HCT116 (cell line): Measurements from ENCODE around the gene PC. TPM values are rescaled to one million over a fixed set of nuclear protein-coding genes. Genes with fewer than 3 reads are reported as not detected.

Experiments
- ATAC-seq: fragments of 200-7000 bp; cut with Tn5 transposase; 2 replicates; pipeline ENCODE4 v1.9.1; 2020; ENCODE audit warnings: mild to moderate bottlenecking, moderate library complexity
- BruUV-seq: library from RNA; stranded (reverse); fragments of 400-500 nt; replicated peaks from 2 replicates; lab custom pipeline; 2021; lab: Mats Ljungman, UMichigan
- CTCF ChIA-PET: fragments of 300-600 bp; sonication (Branson Sonifier 250); formaldehyde crosslinking; loops from one replicate; lab custom pipeline; 2021; ENCODE audit warnings: antibody characterized with exemption; lab: Charles Lee
- POLR2A ChIA-PET: fragments of 300-600, 350-600 bp; sonication (Branson Sonifier 250); formaldehyde crosslinking; loops from one replicate; lab custom pipeline; 2021; ENCODE audit warnings: antibody characterized with exemption; lab: Charles Lee
- RAD21 ChIA-PET, 2 experiments: fragments of 300-600 bp; sonication (Branson Sonifier 250); formaldehyde crosslinking; loops; one replicate each; lab custom pipeline; 2023; ENCODE audit warnings: low total read pairs in 2 of 2; ENCODE audit not compliant: uncharacterized antibody in 2 of 2, unreplicated experiment in 2 of 2, low non-redundant PET in 1 of 2; lab: Charles Lee
- DNase-seq: peaks from one replicate; pipeline ENCODE4 v3.0.0-alpha.2; 2010; ENCODE audit warnings: low read depth, low spot score
- H2AFZ ChIP-seq: fragments of 200-600 bp; shearing (Covaris generic), sonication (generic); 2 replicates; pipeline ENCODE4 v1.6.1; 2017; ENCODE audit warnings: low read depth, mixed run types, mixed read lengths, antibody characterized with exemption, low read length; ENCODE audit not compliant: poor library complexity, severe bottlenecking
- H3K27ac ChIP-seq: 2 replicates; pipeline ENCODE4 v1.5.1; 2012; ENCODE audit warnings: low read depth, low read length
- H3K27me3 ChIP-seq: fragments of 200-600 bp; sonication (generic); 2 replicates; pipeline ENCODE4 v1.6.1; 2016; ENCODE audit warnings: mixed run types, low read length, mixed read lengths; ENCODE audit not compliant: insufficient read depth
- H3K36me3 ChIP-seq, 2 experiments: fragments of 200-500 bp in 1 of 2; fragments of 200-600 bp in 1 of 2; sonication (Bioruptor generic) in 1 of 2; sonication (generic) in 1 of 2; 2 replicates each; pipeline versions ENCODE4 v1.5.1 to v1.6.1; 2014 to 2016; ENCODE audit warnings: low read length in 2 of 2, inconsistent platforms in 1 of 2, mixed read lengths in 1 of 2, mixed run types in 1 of 2; ENCODE audit not compliant: insufficient read depth in 2 of 2, control insufficient read depth in 1 of 2
- H3K4me1 ChIP-seq, 2 experiments: fragments of 200-600 bp in 1 of 2; sonication (generic) in 1 of 2; 2 replicates each; pipeline versions ENCODE4 v1.5.1 to v1.6.1; 2012 to 2017; ENCODE audit warnings: low read length in 2 of 2, inconsistent platforms in 1 of 2, mild to moderate bottlenecking in 1 of 2, mixed read lengths in 1 of 2, mixed run types in 1 of 2, moderate library complexity in 1 of 2; ENCODE audit not compliant: insufficient read depth in 2 of 2, control insufficient read depth in 1 of 2
- H3K4me2 ChIP-seq: fragments of 200-600 bp; sonication (generic); 2 replicates; pipeline ENCODE4 v1.6.1; 2017; ENCODE audit warnings: mixed run types, low read length, mixed read lengths
- H3K4me3 ChIP-seq, 2 experiments: fragments of 200-600 bp in 1 of 2; sonication (generic) in 1 of 2; replicated peaks in 1 of 2; 2 replicates each; pipeline ENCODE4 v1.5.1; 2011 to 2016; ENCODE audit warnings: low read length in 2 of 2, control low read depth in 1 of 2, low read depth in 1 of 2, mild to moderate bottlenecking in 1 of 2, mixed read lengths in 1 of 2, mixed run types in 1 of 2
- H3K79me2 ChIP-seq: fragments of 200-600 bp; sonication (generic); 2 replicates; pipeline ENCODE4 v1.6.1; 2017; ENCODE audit warnings: mild to moderate bottlenecking, mixed run types, low read length, moderate library complexity, mixed read lengths; ENCODE audit not compliant: insufficient read depth
- H3K9ac ChIP-seq: fragments of 200-600 bp; sonication (generic); 2 replicates; pipeline ENCODE4 v1.6.1; 2016; ENCODE audit warnings: low read length, mixed read lengths
- H3K9me2 ChIP-seq: fragments of 200-600 bp; sonication (generic), shearing (Covaris generic); 2 replicates; pipeline ENCODE4 v1.6.1; 2017; ENCODE audit warnings: mixed run types, mild to moderate bottlenecking, moderate library complexity; ENCODE audit not compliant: insufficient read depth
- H3K9me3 ChIP-seq, 2 experiments: fragments of 200-500 bp in 1 of 2; fragments of 200-600 bp in 1 of 2; sonication (Bioruptor generic) in 1 of 2; sonication (generic) in 1 of 2; 2 replicates each; pipeline ENCODE4 v1.6.1; 2014 to 2017; ENCODE audit warnings: low read length in 2 of 2, mixed read lengths in 2 of 2, inconsistent platforms in 1 of 2, low read depth in 1 of 2, mild to moderate bottlenecking in 1 of 2, mixed run types in 1 of 2, moderate library complexity in 1 of 2; ENCODE audit not compliant: control insufficient read depth in 1 of 2, insufficient read depth in 1 of 2
- H4K20me1 ChIP-seq: fragments of 200-600 bp; sonication (generic), shearing (Covaris generic); 2 replicates; pipeline ENCODE4 v1.6.1; 2017; ENCODE audit warnings: mixed run types, mild to moderate bottlenecking, moderate library complexity; ENCODE audit not compliant: insufficient read depth
- CBX3 ChIP-seq: IDR thresholded peaks from 2 replicates; pipeline ENCODE4 v1.6.1; 2012; ENCODE audit warnings: low read depth
- CEBPB ChIP-seq: IDR thresholded peaks from 2 replicates; pipeline ENCODE4 v1.6.1; 2012; ENCODE audit warnings: low read depth
- ELF1 ChIP-seq: IDR thresholded peaks from 2 replicates; pipeline ENCODE4 v1.6.1; 2012; ENCODE audit warnings: low read depth, borderline replicate concordance
- FOSL1 ChIP-seq: IDR thresholded peaks from 2 replicates; pipeline ENCODE4 v1.6.1; 2012; ENCODE audit warnings: low read depth
- JUND ChIP-seq: IDR thresholded peaks from 2 replicates; pipeline ENCODE4 v1.6.1; 2012
- SIN3A ChIP-seq: IDR thresholded peaks from 2 replicates; pipeline ENCODE4 v1.6.1; 2012; ENCODE audit warnings: low read depth
- TCF7L2 ChIP-seq: IDR thresholded peaks from 2 replicates; pipeline ENCODE4 v1.7.0; 2011; ENCODE audit warnings: borderline replicate concordance, inconsistent platforms; ENCODE audit not compliant: insufficient read depth, insufficient read length; ENCODE audit errors: extremely low read depth
- ZFX ChIP-seq: fragments of 450-650 bp; IDR thresholded peaks from 2 replicates; pipeline ENCODE4 v1.6.1; 2017
- ZNF274 ChIP-seq: fragments of 200-500 bp; sonication (Bioruptor generic); IDR thresholded peaks from 2 replicates; pipeline ENCODE4 v1.6.1; 2014; ENCODE audit warnings: mild to moderate bottlenecking, low read depth, low read length, inconsistent platforms
- intact Hi-C: fragments of 100-400 bp; cut with micrococcal nuclease; formaldehyde crosslinking; loops from 2 replicates; pipeline ENCODE4 v1.10.0; 2022
- total RNA-seq: library from RNA; stranded (reverse); gene quantifications from one replicate; pipeline ENCODE4 v1.2.1, GENCODE V29; 2021; ENCODE audit not compliant: unreplicated experiment
- TF ChIP-seq, protein P1 (sequence below): IDR thresholded peaks from 2 replicates; pipeline ENCODE4 v1.6.1; 2012; ENCODE audit warnings: low read depth
- TF ChIP-seq, protein P2 (sequence below), 3 experiments: fragments of 200-600 bp in 1 of 3; sonication (generic) in 1 of 3; IDR thresholded peaks in 2 of 3; conservative IDR thresholded peaks in 1 of 3; 2 replicates each; pipeline ENCODE4 v1.5.1; 2012 to 2017; ENCODE audit warnings: low read depth in 2 of 3, low read length in 2 of 3, antibody characterized with exemption in 1 of 3, borderline replicate concordance in 1 of 3, control low read depth in 1 of 3, mild to moderate bottlenecking in 1 of 3, mixed read lengths in 1 of 3, mixed run types in 1 of 3, moderate library complexity in 1 of 3; ENCODE audit not compliant: insufficient read depth in 1 of 3

Gene PC
- total RNA-seq, 1 experiment from 2014 or later, result 24.1 TPM

DNA sequence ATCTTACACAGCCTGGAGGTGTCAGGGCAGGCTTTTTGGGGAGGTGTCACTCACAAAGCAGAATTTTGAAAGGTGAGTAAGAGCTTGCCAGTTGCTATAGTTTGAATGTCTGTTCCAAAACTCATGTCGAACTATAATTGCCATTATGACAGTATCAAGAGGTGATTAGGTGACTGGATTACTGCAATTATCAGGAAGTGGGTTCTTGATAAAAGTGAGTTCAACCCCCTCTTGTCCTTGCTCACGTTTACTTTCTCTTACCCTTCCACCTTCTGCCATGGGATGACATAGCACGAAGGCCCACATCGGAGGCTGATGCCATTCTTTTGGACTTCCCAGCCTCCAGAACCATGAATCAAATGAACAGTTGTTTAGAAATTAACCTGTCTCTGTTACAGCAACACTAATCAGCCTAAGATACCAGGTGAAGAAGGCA, 12.2 kb upstream of the PC start:
- ATAC-seq, result peak; percentile 15
- TF ChIP-seq SIN3A (no peak), CBX3 (peak; percentile 98; the same call in 1 of the 2 replicates)
- Histone ChIP-seq H3K9ac (peak overlapping the region; percentile 33), H3K4me2 (peak overlapping the region; percentile 58), H3K36me3 (no peaks in the 10 kb centered on the region), H3K27me3 (no peaks in the 10 kb centered on the region), H3K4me1 (peaks cover 10 to 48% of the 10 kb centered on the region in 2 experiments), H3K9me3 (no peaks in the 10 kb centered on the region), H3K27ac (peak overlapping the region; percentile 55), H3K4me3 (peak overlapping the region in 1 of 2 experiments; percentile 5; a peak in 2 of 4 replicates), H3K9me2 (no peaks in the 10 kb centered on the region), H3K79me2 (no peaks in the 10 kb centered on the region), H2AFZ (peak overlapping the region; percentile 81), H4K20me1 (no peaks in the 10 kb centered on the region)
- POLR2A ChIA-PET, result interaction anchor here (1.3 kb wide), 1 partner anchor 11 kb away, joined by 8 read pairs; no protein-coding TSS in a partner anchor
- no peak for DNase-seq
- BruUV-seq, result no TSS peak
- intact Hi-C loops, result loop anchor here (5.0 kb wide), 1 partner anchor 78 kb away; no protein-coding TSS in a partner anchor
- RAD21 ChIA-PET, result no interaction called here
- CTCF ChIA-PET, result interaction anchor here (1.4 kb wide), 1 partner anchor 52 kb away, joined by 3 read pairs; no protein-coding TSS in a partner anchor

DNA sequence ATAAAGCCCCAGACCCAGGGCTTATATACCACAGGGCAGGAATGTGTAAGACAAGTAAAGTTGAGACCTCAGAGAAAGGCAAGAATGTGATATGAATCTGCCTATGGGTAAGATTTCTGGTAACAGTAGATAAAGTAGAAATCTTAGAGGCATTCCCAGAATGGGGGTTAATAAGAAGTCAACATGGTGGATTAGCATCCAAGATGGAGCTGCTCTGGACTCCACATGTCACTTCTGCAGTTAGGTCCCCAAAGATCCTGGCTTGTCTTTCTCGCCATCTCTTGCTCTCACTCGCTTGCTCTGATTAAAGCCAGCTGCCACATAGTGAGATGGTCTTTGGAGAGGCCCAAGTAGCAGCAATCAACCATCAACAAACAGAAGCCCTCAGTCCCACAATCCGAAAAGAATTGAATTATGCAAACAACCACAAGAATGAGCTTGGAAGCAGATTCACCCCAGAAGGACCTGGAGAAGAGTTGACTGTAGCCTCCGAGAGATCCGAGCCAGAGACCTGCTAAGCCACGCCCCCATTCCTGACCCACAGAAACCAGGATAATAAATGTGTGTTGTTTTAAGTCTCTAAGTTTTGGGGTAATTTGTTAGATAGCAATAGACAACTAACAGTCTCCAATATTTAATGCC, 11.5 kb upstream of the PC start:
- peaks cover 10 to 43% of the 10 kb centered on the region in 2 experiments for H3K4me1 ChIP-seq
- H2AFZ ChIP-seq, result no peak overlapping the region
- ChIA-PET CTCF (no interaction called here), POLR2A (no interaction called here), RAD21 (no interaction called here)
- H3K9ac ChIP-seq, result no peak overlapping the region
- TF ChIP-seq, protein P1, sequence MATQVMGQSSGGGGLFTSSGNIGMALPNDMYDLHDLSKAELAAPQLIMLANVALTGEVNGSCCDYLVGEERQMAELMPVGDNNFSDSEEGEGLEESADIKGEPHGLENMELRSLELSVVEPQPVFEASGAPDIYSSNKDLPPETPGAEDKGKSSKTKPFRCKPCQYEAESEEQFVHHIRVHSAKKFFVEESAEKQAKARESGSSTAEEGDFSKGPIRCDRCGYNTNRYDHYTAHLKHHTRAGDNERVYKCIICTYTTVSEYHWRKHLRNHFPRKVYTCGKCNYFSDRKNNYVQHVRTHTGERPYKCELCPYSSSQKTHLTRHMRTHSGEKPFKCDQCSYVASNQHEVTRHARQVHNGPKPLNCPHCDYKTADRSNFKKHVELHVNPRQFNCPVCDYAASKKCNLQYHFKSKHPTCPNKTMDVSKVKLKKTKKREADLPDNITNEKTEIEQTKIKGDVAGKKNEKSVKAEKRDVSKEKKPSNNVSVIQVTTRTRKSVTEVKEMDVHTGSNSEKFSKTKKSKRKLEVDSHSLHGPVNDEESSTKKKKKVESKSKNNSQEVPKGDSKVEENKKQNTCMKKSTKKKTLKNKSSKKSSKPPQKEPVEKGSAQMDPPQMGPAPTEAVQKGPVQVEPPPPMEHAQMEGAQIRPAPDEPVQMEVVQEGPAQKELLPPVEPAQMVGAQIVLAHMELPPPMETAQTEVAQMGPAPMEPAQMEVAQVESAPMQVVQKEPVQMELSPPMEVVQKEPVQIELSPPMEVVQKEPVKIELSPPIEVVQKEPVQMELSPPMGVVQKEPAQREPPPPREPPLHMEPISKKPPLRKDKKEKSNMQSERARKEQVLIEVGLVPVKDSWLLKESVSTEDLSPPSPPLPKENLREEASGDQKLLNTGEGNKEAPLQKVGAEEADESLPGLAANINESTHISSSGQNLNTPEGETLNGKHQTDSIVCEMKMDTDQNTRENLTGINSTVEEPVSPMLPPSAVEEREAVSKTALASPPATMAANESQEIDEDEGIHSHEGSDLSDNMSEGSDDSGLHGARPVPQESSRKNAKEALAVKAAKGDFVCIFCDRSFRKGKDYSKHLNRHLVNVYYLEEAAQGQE, result no peak
- TF ChIP-seq ZFX (no peak), ZNF274 (no peak), ELF1 (no peak), JUND (no peak), CEBPB (no peak), SIN3A (no peak), TCF7L2 (no peak), FOSL1 (no peak)
- TF ChIP-seq, protein P2, sequence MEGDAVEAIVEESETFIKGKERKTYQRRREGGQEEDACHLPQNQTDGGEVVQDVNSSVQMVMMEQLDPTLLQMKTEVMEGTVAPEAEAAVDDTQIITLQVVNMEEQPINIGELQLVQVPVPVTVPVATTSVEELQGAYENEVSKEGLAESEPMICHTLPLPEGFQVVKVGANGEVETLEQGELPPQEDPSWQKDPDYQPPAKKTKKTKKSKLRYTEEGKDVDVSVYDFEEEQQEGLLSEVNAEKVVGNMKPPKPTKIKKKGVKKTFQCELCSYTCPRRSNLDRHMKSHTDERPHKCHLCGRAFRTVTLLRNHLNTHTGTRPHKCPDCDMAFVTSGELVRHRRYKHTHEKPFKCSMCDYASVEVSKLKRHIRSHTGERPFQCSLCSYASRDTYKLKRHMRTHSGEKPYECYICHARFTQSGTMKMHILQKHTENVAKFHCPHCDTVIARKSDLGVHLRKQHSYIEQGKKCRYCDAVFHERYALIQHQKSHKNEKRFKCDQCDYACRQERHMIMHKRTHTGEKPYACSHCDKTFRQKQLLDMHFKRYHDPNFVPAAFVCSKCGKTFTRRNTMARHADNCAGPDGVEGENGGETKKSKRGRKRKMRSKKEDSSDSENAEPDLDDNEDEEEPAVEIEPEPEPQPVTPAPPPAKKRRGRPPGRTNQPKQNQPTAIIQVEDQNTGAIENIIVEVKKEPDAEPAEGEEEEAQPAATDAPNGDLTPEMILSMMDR (IDR thresholded peaks at IDR 0.05 in 2 of 3, conservative IDR thresholded peaks at IDR 0.05 in 1 of 3; ENCODE audit: borderline replicate concordance in 1 of 3, insufficient read depth in 1 of 3, low read depth in 2 of 3, low read length in 2 of 3), result no peak
- no peaks in the 10 kb centered on the region for H3K36me3 ChIP-seq
- DNase-seq, result no peak
- H3K79me2 ChIP-seq, result no peaks in the 10 kb centered on the region
- peak overlapping the region; percentile 58; the same call in 1 of the 2 replicates for H3K4me2 ChIP-seq
- no TSS peak for BruUV-seq
- no peak overlapping the region for H3K27ac ChIP-seq
- no peaks in the 10 kb centered on the region for H4K20me1 ChIP-seq
- intact Hi-C loops, result loop anchor here (5.0 kb wide), 1 partner anchor 77 kb away; no protein-coding TSS in a partner anchor
- H3K4me3 ChIP-seq, result no peak overlapping the region
- no peaks in the 10 kb centered on the region for H3K9me2 ChIP-seq
- H3K27me3 ChIP-seq, result no peaks in the 10 kb centered on the region
- no peak for ATAC-seq
- H3K9me3 ChIP-seq, result no peaks in the 10 kb centered on the region
